Activated T-helper 9 cell treated with anti-CD3 and anti-CD28 coated beads, Interleukin-2, amount 50 U/mL, for 16 hours (primary cell): Measurements from ENCODE around the gene PRKCE.

ENCODE experiments used
- DNase-seq: peaks from one replicate; pipeline ENCODE4 v3.0.0-alpha.2; 2020; ENCODE audit warnings: low read depth

Gene PRKCE

DNA sequence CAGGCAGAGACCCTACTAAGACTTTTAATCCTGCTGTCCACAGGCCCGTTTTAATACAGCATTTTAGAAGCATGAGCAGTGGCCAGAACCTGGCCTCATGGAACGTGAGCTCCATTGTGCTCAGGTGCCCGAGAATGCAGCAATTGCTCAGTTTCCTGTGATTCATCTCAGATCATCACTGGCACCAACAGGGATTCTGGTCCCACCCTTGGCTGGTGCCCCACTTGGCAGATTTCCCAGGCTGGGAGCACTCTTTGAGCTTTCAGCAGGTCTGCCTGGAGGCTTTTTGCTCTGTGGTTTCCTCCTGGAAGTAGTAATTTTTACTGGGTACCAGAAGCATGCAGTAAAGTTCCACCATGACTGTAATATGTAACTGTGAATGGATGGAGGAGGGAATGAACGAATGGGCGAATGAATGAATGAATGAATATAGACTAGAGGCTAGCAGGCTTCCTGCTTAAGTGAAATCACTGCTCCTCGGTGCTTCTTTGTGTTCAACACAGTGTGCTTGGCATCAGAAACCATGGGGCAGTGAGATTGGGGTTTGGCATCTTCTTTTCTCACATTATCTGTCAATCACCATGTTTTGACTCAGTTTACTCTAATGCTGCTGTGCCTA is 312.9 kb downstream of the PRKCE start:
- no peak for DNase-seq

DNA sequence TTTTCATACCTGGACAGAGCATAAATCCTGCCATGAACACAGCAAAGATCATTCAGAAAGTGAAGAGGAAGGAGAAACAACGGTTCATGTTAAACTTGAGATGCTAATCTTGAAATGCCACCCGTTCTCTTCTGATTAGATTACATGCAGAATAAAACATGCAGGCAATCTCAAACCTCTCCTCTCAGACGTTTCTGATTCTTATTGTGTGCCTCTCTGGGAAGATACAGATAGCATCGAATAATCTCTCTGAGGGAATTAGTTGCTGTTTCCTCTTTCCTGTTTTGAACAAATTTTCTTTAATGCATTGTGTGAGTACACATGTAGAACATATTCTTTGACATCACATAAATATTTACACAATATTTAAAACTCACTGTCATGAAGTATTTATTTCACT is 313.4 kb downstream of the PRKCE start:
- DNase-seq, result no peak

DNA sequence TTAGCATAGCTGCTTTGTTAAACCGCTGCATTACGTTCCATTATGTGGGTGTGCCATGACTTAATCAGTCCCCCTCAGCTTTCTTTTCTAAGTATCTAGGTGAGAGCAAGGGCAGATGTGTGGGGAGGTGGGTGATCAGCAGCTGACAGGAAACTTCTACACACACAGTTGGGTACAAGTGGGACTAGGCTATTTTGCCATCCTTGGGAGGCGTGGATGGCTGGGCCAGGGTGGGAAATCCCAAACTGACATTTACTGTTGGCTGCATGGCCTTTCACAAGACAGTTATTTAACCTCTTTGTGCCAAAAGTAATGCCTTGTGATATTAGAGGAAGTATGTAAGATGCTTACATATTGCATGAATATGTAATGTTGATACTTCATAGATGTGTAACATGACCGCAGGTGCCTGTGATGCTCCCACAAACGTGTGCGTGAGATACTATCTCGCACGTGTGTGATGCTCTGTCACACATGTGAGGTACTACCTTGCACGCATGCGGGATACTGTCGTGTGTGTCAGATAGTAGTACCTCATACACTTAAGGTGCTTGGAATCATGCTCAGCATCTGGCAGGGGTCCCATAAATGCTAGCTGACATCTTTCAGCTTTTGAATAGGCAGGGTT is 314.5 kb downstream of the PRKCE start:
- DNase-seq, result no peak

DNA sequence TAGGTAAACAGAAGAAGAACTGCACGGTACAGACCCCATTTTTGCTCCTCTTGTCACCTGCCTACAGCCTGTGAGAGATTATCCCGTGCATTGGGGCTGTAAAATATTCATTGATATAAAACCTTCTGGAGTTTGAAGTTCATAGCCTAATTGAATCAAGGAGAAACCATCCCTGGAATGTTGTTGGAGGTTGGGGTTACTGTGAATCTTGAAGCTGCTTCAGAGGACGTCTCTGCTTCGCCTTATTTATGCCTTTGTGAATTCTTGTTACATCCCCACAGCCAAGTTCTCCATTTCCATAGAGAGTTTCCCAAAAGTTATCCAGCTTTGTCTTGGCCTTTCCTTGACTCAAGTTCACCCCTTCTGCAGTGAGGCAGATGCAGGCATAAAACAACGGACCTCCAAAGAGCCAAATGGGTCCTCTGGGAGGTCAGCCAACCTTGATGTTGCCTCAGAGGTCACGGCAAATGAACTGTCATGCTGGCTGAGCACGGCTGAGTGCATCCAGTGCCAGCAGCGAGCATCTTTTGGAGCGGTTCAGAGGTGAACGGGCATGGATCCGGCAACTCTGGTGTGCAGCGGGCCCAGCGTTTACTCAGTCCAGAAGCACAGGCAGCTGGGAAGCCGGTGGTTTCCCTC is 317.6 kb downstream of the PRKCE start:
- no peak for DNase-seq

DNA sequence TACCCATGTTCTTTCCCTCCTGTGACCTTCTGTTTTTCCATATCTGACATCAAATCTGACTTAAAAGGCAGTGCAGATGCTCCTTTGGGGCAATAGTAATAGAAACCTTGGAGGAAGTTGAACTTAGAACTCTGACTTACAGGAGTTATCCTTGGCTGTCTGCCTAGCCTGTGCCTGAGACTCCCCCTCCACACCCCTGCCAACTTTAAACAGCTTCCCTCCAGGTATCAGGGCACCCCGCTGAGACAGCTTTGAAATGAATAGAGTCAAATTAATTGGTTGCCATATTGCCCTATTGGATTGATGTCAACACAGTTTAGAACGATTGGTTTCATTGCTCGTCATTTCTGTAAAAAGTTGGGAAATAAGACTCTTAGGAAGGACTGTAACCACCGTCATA is 322.0 kb downstream of the PRKCE start:
- no peak for DNase-seq

DNA sequence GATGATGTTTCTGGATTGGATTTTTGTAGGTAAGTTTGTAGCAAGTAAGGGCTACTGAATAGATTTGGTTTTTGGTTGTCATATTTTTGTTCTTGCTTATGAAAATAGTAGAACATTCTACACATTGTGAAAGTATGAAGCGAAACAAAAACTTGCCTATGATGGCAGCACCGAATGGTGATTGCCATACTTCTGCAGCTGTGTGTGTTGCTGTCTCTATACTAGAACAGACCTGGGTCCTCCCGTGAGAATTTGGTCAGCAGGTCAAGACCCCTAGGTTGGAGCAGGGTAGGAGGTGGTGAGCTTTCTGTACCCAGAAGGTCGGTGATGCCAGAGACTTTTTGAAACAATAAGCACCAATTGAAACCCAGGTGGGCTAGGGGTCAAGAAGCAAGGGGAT is 322.6 kb downstream of the PRKCE start:
- DNase-seq, result no peak

DNA sequence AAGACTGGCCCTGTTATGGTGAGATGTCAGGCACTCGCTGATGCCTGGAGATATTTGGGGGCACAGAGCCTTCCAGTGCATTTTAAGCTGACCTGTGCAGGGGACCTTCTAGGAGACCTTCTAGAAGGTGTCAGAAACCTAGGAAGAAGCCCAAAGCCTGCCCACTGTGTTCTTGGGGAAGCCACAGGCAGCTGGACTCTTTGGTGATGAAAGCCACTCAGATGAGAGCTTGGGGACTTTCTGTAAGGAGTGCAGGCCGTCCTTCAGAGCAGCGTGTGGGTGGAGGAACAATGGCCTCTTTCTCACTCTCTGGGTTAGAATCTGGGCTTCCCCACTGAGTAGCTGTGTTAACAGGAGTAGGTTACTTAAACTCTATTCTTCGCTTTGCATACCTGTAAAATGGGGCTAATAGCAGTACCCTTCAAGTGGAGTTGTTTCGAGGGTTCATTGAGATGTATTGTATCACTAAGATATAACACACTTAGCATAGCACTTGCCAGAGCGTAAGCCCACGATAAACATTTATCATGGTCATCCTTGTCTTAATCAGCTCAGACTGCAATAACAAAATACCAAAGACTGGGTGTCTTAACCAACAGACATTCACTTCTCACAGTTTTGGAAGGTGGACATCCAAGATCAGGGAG is 323.4 kb downstream of the PRKCE start:
- no peak for DNase-seq

DNA sequence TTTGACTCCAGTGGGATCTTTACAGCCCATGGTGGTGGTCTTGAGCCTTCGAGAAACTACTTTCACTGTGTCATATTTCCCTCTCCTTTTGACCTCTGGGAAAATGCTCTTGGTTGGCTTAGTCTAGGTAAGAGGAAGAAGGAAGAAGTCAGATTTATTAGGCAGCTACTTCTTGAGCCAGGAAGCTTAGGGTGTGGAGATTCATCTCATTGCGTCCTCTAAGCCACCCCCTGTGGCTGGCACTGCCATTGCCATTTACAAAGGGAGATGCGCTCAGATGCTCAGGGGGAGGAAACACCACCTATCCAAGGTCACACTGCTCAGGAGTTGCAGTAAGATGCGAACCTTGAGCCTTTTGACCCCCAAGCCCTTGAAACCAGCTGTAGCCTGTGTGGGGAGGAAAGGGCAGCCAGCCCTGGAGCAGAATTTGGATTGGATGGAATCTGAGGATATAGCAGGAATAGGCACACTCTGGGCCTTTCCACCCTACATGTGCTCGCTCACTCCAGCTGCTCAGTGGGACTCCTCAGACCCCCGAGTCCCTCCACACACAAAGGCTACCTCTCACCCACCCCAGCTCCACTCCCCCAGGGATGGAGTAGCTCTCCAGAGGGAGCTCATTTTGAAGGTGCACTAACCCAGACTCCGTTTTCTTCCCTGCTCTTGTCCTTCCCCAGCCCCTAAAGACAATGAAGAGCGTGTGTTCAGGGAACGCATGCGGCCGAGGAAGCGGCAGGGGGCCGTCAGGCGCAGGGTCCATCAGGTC is 324.5 kb downstream of the PRKCE start:
- DNase-seq, result no peak

DNA sequence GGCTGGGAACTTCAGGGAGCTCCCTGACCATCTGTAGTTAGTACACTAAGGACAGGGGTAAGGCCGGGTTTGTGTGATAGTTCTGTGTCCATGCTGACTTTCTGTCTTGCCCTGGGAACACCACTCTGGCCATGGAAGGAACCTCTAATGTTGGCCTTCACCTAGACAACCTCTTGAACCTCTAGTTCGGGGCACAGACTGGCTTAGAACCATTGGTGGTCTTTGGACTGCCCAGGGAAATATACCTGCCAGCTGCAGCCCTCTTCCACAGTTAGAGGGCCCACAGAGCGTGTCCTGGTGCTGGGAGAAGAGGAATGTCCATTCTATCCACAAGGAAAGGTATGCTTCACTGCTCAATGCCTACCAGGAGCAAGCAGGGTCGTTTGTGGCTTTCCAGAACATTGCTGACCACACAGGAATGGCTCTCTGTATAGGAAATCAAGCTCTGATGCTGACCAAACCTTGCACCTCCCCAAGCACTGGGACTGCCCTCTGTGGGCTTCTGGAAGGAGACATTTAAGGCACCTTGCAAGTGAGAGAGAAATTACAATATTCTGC is 326.9 kb downstream of the PRKCE start:
- DNase-seq, result no peak

DNA sequence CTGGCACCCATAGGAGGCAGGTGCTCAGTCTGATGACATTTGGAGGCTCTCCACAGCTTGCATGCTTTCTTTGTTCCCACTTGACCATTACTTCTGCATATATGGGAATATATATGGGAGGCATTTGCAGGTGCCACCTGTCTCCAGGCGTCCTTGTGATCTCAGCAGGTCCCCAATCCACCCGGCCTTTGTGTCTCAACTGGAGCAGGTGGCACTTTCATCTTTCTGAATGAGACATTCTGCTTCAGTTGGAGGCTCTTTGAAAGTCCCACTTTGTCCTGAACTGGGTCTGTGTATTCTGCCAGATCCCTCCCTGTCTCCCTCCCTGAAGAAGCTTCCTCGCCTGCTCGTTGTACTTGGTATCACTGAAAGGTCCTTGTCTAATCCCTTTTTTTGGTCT is 327.6 kb downstream of the PRKCE start:
- no peak for DNase-seq

DNA sequence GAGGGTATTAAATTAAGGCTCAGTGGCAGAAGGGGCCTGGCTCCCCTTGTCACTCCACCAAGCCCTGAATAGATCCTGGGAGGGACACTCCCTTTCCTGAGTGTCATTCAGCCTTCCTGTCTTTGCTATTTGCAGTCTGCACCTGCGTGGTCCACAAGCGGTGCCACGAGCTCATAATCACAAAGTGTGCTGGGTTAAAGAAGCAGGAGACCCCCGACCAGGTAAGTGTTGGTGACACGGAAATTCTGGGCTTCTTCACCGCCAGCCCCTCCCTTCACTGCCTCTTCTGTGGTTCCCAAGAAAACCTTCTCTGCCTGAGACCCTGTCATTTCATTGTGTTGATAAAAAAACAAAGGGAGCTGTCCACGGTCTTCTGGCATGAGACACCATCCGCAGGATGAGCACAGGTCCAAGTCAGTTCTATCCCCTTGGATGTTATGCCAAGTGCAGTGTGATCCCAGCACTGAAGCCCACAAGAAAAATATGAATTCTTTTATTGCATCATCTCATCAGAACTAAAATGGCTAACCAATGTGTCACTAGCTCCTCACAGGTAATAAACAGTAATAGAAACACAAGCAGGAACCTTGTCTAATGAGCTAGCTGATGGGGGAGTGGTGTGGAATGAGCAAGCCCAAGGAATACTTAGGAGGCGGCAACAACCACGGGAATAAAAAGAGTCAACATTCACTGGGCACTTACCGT is 328.8 kb downstream of the PRKCE start:
- DNase-seq, result no peak

DNA sequence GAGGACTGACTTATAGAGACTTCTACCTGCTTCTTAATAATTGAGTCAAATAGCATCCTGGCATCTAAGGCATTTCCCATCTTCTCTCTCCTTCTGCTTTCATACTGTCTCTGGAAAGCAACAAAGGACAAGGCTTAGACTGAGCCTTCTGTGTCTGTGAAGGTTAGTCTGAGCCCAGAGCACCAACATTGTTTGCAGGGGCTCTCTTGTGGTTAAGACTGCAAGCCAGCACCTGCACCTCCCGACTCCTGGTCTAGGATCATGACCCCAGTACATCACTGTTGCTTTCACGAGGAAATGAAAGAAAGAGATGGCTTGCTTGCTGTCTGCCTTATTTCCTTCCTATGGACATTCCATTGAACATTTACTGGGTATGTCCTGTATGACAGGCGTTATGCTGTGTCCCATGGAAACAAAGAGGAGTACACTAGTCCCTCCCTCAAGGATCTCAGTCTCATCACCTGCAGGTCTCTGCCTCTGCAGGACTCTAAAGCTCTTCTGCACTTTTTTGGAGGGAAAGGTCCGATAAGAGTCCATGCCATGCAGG is 330.0 kb downstream of the PRKCE start:
- DNase-seq, result no peak

DNA sequence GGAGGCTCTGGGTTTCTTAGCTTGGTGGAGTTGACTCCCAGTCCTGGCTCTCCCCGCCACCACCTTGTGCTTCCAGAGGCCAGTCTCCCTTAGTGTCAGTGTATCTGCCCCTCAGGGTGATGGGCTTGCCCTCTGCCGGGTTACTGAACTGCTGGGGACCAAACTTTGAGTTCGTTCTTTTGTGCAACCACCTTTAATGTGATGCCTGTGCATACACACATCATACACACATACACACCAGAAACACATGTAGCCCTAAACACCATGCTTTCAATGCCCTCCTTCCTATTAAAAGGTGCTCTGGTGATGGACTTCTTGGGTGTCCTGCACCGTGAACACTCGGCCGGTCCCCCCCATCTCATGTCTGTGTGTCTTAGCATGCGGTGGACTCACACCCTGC is 330.6 kb downstream of the PRKCE start:
- no peak for DNase-seq

DNA sequence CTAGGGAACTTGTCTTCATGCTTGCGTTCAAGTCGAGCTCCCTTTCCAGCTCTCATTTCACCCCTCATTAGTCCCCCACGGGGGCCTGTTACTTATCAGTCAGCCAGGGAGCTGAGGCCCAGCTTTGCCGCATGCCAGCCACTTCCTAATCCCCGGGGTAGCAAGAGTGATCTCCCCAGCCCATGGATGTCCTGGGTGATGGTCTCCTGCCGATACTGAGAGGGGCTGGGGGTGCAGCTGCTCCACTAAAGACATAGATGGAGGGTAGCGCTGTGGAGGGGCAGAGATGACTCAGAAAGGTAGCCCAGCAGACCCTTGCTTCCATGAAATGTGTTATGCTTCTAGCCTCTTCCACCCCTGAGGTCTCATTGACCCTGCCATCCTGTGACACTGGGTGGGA is 331.7 kb downstream of the PRKCE start:
- DNase-seq, result no peak

DNA sequence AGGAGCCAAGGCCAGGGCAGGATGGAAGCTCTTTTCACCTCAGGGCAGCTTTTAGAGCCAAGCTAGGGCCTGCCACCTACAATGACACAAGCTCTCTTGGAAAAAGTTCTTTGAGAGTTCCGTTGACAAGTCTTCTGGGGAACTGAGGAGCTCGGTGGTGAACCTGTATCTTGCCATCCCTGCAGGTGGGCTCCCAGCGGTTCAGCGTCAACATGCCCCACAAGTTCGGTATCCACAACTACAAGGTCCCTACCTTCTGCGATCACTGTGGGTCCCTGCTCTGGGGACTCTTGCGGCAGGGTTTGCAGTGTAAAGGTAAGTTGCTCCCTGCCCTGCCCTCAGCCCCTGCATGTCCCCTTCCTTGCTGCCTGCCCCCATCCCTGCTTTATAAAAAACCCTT is 332.9 kb downstream of the PRKCE start:
- DNase-seq, result no peak

DNA sequence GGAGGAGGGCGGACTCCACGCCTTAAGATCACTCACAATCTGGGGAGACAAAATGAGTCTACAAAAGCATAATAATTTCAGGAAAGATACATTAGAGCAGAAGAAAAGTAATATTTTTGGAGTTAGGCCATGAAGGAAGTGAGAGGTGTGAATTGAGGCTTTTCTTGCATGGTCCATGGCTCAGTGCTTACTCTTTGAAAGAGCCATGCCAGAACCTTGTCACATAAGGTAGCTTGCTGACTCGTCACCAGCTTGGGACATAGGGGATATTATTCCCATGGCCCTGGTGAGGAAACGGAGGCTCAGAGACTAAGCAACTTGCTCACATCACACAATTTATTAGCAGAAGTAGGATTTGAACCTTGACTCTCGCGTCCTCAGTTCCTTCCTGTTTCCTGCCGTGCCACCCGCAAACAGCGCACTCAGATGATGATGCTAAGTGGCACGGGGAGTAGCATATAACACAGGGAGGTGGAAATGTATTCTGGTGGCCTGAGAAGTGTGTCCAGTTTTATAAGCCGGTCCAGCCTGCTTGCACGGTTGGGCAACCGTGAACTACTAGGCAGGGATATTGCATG is 333.5 kb downstream of the PRKCE start:
- no peak for DNase-seq

DNA sequence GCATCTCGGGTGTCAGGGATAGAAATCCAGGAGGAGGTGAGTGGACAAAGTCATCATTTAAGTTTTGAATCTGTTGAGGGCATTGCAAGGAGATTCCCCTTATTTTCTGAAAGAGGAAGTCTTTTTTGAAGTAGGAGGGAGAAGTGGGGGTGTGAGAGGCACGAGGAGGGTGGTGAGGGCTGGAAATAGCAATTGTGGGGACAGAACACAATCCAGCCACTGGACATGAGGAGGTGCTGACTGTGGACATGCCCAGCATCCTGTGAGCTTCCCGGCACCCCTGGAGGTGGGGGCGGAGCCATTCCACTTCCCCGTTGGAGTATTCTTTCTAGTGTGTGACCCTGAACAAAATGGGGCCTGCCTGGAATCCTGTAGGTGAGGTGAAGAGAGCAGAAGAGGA is 335.0 kb downstream of the PRKCE start:
- no peak for DNase-seq

DNA sequence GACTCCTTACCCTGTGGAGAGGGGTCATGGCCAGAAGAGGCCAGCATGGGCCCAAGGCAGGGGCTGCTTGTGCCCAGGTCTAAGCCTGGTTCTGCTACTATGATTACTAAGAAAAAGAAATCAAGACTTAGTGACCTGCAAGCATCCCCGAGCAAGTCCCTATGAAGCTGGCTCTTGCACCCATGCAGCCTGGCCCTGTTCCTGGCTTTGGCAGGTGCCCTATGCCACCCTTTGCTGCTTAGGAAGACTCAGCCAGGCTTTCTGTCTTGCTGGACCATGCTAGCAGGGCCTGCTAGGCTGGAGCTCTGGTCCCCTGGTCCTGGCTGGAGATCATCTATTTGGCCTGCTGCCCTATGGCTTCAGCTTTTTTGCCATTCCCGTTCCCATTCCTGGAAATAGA is 336.4 kb downstream of the PRKCE start:
- no peak for DNase-seq

DNA sequence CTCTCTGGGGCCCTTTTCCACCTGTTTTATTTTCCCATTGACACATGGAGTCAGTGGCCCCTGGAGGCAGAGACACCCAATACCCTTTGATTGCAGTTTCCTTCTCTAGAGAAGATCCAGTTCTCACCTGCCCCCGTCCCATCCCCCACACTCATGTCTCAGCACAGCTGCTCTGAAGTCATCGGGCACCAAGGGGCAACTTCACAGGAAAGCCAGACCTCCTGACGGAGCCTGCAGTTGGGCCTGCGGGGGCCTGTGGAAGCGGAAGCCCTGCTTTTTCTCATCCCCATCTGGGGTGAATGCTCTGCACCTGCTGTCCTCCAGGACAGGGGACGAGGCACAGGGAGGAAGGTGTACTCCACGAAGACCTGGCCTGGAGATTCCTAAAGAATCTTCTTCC is 337.4 kb downstream of the PRKCE start:
- no peak for DNase-seq

DNA sequence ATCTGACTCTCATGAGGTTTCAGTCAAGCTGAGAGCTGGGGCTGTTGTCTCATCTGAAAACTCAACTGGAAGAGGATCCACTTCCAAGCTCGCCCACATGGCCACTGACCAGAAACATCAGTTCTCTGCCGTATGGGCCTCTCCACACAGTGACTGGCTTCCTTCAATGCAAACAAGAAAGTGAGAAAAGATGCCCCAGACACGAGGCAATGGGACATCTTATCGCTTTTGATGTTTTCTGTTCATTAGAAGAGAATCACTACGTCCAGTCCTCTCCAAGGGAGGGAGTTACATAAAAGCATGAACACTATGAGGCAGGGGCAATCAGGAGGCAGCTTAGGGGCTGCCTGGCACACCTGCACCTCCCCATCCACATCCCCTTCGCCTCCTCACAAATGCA is 338.7 kb downstream of the PRKCE start:
- DNase-seq, result no peak
